ENCODE measurements around the gene HS3ST5.

GRCh38 chr6:114247101-114247500, 95.7 kb downstream of the HS3ST5 start:
- TF ChIP-seq, protein P1, sequence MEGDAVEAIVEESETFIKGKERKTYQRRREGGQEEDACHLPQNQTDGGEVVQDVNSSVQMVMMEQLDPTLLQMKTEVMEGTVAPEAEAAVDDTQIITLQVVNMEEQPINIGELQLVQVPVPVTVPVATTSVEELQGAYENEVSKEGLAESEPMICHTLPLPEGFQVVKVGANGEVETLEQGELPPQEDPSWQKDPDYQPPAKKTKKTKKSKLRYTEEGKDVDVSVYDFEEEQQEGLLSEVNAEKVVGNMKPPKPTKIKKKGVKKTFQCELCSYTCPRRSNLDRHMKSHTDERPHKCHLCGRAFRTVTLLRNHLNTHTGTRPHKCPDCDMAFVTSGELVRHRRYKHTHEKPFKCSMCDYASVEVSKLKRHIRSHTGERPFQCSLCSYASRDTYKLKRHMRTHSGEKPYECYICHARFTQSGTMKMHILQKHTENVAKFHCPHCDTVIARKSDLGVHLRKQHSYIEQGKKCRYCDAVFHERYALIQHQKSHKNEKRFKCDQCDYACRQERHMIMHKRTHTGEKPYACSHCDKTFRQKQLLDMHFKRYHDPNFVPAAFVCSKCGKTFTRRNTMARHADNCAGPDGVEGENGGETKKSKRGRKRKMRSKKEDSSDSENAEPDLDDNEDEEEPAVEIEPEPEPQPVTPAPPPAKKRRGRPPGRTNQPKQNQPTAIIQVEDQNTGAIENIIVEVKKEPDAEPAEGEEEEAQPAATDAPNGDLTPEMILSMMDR (IDR thresholded peaks at IDR 0.05; ENCODE audit: low read depth, low read length, missing input control) = no peak
- TF ChIP-seq GABPA (IDR thresholded peaks at IDR 0.05 in 1 of 2, conservative IDR thresholded peaks at IDR 0.05 in 1 of 2) (no peak), RXRA (IDR thresholded peaks at IDR 0.05) (no peak), TAF1 (conservative IDR thresholded peaks at IDR 0.05) (no peak), EGR1 (IDR thresholded peaks at IDR 0.05; ENCODE audit: low read depth in 2 of 2) (no peak), ATF3 (IDR thresholded peaks at IDR 0.05) (no peak)
